KBM-7 (cell line): ENCODE measurements around the gene GJA9.
"Not testable (repeated sequence)": the region's sequence is repeated elsewhere in the genome, so short reads cannot be mapped to it uniquely, and the experiment has no call there.

ENCODE experiments used
- DNase-seq: peaks from one replicate; pipeline ENCODE4 v3.0.0-alpha.2; 2015
- in situ Hi-C: fragments of 300-500 bp; cut with MboI; formaldehyde crosslinking; loops from 2 replicates; pipeline ENCODE4 v1.14.3; 2020; ENCODE audit warnings: low sequenced_read_pairs, low pct_unique_long_range_greater_than_20kb, mixed read lengths

Gene GJA9

GRCh38 chr1:38836316-38836715, 45.1 kb downstream of the GJA9 start:
- not testable (repeated sequence) for DNase-seq
- in situ Hi-C loops: loop anchor here (25.0 kb wide), 1 partner anchor 799 kb away; the partner anchor contains the start of gene POU3F1

- in situ Hi-C loops: loop anchor here (25.0 kb wide), 1 partner anchor 798 kb away; the partner anchor contains the start of gene POU3F1
- DNase-seq: peak; percentile 91
Measured at GRCh38 chr1:38834937-38835827, 46.2 kb downstream of the GJA9 start.

- peak; percentile 46 for DNase-seq
- in situ Hi-C loops: loop anchor here (25.0 kb wide), 1 partner anchor 797 kb away; the partner anchor contains the start of gene POU3F1
Measured at GRCh38 chr1:38834221-38834782, 47.1 kb downstream of the GJA9 start.

- DNase-seq: no peak
- in situ Hi-C loops: loop anchor here (25.0 kb wide), 1 partner anchor 796 kb away; the partner anchor contains the start of gene POU3F1
Measured at GRCh38 chr1:38833146-38833545, 48.2 kb downstream of the GJA9 start.

GRCh38 chr1:38832370-38832734, 49.0 kb downstream of the GJA9 start:
- DNase-seq: no peak
- in situ Hi-C loops: loop anchor here (25.0 kb wide), 1 partner anchor 795 kb away; the partner anchor contains the start of gene POU3F1

GRCh38 chr1:38831731-38832369, 49.5 kb downstream of the GJA9 start:
- no peak for DNase-seq
- in situ Hi-C loops: loop anchor here (25.0 kb wide), 1 partner anchor 795 kb away; the partner anchor contains the start of gene POU3F1

- no peak for DNase-seq
- in situ Hi-C loops: loop anchor here (25.0 kb wide), 1 partner anchor 792 kb away; the partner anchor contains the start of gene POU3F1
Measured at GRCh38 chr1:38829368-38829767, 52.0 kb downstream of the GJA9 start.

GRCh38 chr1:38827318-38827717, 54.1 kb downstream of the GJA9 start:
- in situ Hi-C loops: loop anchor here (25.0 kb wide), 1 partner anchor 790 kb away; the partner anchor contains the start of gene POU3F1
- no peak for DNase-seq

- in situ Hi-C loops: loop anchor here (25.0 kb wide), 1 partner anchor 790 kb away; the partner anchor contains the start of gene POU3F1
- DNase-seq: no peak
Measured at GRCh38 chr1:38826886-38827285, 54.5 kb downstream of the GJA9 start.

- in situ Hi-C loops: loop anchor here (25.0 kb wide), 1 partner anchor 789 kb away; the partner anchor contains the start of gene POU3F1
- no peak for DNase-seq
Measured at GRCh38 chr1:38826262-38826661, 55.1 kb downstream of the GJA9 start.
